ENCODE measurements around the gene RAMP2. TPM values are rescaled to one million over a fixed set of nuclear protein-coding genes. Genes with fewer than 3 reads are reported as not detected.

RAMP2 gene
- total RNA-seq, 4 donors from 2014 or later, result 18.6 to 55.3 (median 25.7) TPM

DNA sequence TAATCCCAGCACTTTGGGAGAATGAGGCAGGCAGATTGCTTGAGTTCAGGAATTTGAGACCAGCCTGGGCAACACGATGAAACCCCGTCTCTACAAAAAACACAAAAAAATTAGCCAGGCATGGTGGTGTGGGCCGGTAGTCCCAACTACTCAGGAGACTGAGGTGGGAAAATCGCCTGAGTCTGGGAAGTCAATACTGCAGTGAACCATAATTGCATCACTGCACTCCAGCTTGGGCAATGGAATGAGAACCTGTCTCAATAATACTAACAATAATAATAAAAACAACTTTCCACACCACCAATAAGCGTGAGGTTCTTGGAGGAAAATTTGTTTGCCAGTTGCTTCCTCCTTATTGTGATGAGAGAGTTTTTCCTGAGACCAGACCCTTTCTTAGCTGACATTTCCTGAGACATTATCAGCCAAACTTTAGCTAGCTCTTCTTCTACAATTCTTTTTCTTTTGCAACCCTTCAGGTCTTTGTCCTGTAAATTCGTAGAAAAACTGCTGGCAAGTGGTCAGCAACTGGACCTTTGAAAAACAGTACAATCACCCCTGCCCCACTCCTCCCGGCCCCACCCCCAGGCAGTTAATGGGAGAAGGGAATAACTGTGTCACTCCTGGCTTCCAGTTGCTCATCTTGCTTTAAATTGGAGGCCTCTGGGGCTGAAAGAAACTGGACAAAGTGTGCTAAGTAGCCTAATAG lies 12.7 kb upstream of the RAMP2 start:
- Histone ChIP-seq H3K4me3 (replicated peaks in 1 of 3) (no peak overlapping the region), H3K27ac (peak overlapping the region; percentile 39 to 54 (median 40)), H3K27me3 (no peaks in the 10 kb centered on the region), H3K4me1 (peaks cover 8 to 30% of the 10 kb centered on the region in 2 donors), H3K36me3 (no peaks in the 10 kb centered on the region), H3K9me3 (no peaks in the 10 kb centered on the region)
- intact Hi-C loops (cut with DNase I), result no loop called here
- 39 to 41% methylated on average over 7 of the region's 7 CpGs for WGBS, 2 donors
- no peak for TF ChIP-seq POLR2A (IDR thresholded peaks at IDR 0.05)
- TF ChIP-seq, protein P1, sequence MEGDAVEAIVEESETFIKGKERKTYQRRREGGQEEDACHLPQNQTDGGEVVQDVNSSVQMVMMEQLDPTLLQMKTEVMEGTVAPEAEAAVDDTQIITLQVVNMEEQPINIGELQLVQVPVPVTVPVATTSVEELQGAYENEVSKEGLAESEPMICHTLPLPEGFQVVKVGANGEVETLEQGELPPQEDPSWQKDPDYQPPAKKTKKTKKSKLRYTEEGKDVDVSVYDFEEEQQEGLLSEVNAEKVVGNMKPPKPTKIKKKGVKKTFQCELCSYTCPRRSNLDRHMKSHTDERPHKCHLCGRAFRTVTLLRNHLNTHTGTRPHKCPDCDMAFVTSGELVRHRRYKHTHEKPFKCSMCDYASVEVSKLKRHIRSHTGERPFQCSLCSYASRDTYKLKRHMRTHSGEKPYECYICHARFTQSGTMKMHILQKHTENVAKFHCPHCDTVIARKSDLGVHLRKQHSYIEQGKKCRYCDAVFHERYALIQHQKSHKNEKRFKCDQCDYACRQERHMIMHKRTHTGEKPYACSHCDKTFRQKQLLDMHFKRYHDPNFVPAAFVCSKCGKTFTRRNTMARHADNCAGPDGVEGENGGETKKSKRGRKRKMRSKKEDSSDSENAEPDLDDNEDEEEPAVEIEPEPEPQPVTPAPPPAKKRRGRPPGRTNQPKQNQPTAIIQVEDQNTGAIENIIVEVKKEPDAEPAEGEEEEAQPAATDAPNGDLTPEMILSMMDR (IDR thresholded peaks at IDR 0.05), result no peak
- no peak for DNase-seq

DNA sequence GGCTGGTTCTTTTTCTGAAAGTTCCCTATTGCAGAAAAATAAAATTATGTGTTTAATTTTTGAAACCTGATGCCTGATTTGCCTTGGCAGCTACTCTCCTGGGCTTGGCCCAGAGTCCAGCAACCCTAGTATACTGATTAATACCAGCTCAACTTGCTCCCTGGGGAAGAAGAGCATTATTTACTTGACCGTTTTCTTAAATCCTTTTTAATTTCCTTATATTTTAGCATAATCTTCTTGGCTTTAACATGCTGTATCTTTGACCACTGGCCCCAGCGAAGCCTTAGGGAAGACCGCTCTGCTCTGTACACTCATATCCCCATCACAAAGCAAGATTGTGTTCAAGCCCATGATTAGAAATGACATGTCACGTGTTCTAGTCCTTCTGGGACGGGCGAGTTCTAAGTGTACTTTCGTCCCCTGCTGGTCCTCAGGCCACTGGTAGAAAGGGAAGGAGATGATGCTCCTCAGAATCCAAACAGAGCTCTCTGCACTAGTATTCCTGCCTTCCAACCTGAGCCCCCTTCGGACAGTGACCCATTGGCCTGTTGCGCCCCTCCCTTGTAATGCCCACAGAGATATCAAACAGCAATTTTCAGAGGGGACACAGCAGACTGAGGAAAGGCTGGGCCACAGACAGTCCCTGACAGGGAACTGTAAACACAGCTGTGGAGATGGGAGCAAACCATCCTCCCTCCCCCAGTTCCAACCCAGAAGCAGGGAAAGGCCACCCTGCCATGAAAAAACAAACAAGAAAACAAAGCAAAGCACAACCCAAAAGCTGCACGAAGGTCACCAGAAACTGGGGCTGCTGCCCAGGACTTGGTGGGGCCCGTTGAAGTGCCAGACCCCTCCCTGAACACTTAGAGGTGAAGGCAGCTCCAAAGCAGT lies 11.9 kb upstream of the RAMP2 start:
- Histone ChIP-seq H3K27ac (peak overlapping the region; percentile 39 to 51 (median 44)), H3K4me3 (replicated peaks in 1 of 3) (no peak overlapping the region), H3K9me3 (no peaks in the 10 kb centered on the region), H3K36me3 (no peaks in the 10 kb centered on the region), H3K27me3 (no peaks in the 10 kb centered on the region), H3K4me1 (peaks cover 1 to 22% of the 10 kb centered on the region in 2 donors)
- DNase-seq, result no peak
- WGBS, 2 donors, result 64 to 70% methylated on average over 11 of the region's 11 CpGs
- intact Hi-C loops (cut with DNase I), result no loop called here
- TF ChIP-seq POLR2A (IDR thresholded peaks at IDR 0.05), result no peak
- TF ChIP-seq, protein P1 (IDR thresholded peaks at IDR 0.05), result no peak

DNA sequence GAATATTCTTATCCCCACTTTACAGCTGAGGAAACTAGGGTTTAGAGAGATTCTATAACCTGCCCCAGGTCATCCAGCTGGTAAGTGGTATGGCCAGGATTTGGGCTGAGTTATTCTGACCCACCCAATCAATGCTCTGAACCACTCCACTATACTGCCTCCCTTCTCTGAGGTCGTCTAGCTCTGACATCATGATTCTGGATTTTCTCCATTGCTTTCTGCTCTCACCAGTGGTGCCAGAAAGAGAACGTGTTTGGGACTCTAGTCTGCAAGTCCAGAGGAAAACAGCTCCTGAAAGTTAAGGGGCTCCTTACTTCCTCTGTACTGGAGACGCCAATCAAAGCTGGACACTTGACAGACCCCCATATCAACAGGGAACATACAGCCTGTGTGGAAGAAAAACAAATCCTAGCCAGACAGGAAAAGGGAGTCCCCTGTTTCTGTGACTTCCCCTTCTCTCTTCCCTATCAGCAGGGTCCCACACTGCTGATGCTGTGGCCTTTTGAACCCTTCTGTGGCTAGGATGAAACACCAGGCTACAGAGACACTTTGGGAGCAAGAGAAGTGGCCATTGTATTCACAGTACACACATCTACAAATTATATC lies 10.2 kb upstream of the RAMP2 start:
- peaks cover 0 to 17% of the 10 kb centered on the region in 2 donors for H3K4me1 ChIP-seq
- no peaks in the 10 kb centered on the region for H3K36me3 ChIP-seq
- no peak for DNase-seq
- H3K9me3 ChIP-seq, result no peaks in the 10 kb centered on the region
- 34% methylated on average over 3 of the region's 3 CpGs for WGBS, 2 donors
- TF ChIP-seq, protein P1 (IDR thresholded peaks at IDR 0.05), result no peak
- TF ChIP-seq POLR2A (IDR thresholded peaks at IDR 0.05), result no peak
- no peak overlapping the region for H3K4me3 ChIP-seq (replicated peaks in 1 of 3)
- no peaks in the 10 kb centered on the region for H3K27me3 ChIP-seq
- intact Hi-C loops (cut with DNase I), result no loop called here
- H3K27ac ChIP-seq, result peak overlapping the region; percentile 35 to 44 (median 36)

DNA sequence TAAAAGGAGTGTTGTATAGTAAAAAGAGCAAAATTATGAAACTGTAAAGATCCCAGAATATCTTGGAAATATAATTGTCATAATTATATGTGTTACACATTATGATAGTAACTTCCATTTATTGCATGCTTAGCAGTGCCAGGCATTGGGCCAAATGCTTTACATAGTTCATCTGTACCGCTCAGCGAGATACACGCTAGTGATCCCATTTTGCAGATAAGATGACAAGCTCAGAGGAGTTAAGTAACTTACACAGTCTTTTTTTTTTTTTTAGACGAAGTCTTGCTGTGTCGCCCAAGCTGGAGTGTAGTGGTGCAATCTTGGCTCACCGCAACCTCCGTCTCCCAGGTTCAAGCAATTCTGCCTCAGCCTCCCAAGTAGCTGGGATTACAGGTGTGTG lies 9.4 kb upstream of the RAMP2 start:
- intact Hi-C loops (cut with DNase I), result no loop called here
- WGBS, 2 donors, result 87% methylated on average over 7 of the region's 7 CpGs
- Histone ChIP-seq H3K9me3 (no peaks in the 10 kb centered on the region), H3K27me3 (no peaks in the 10 kb centered on the region), H3K4me3 (replicated peaks in 1 of 3) (no peak overlapping the region), H3K36me3 (no peaks in the 10 kb centered on the region), H3K27ac (peak overlapping the region in 1 of 3 donors; percentile 33), H3K4me1 (peaks cover 0 to 17% of the 10 kb centered on the region in 2 donors)
- TF ChIP-seq, protein P1 (IDR thresholded peaks at IDR 0.05), result no peak
- no peak for TF ChIP-seq POLR2A (IDR thresholded peaks at IDR 0.05)
- DNase-seq, result no peak

Measured in thyroid gland (tissue), 4 donors.